ENCODE results near the gene ZBTB7B. TPM values are rescaled to one million over a fixed set of nuclear protein-coding genes. Genes with fewer than 3 reads are reported as not detected.
"Not testable (repeated sequence)": the region's sequence is repeated elsewhere in the genome, so short reads cannot be mapped to it uniquely, and the experiment has no call there.

The ZBTB7B gene
- total RNA-seq, 1 experiment from 2014 or later = 38.3 TPM

DNA sequence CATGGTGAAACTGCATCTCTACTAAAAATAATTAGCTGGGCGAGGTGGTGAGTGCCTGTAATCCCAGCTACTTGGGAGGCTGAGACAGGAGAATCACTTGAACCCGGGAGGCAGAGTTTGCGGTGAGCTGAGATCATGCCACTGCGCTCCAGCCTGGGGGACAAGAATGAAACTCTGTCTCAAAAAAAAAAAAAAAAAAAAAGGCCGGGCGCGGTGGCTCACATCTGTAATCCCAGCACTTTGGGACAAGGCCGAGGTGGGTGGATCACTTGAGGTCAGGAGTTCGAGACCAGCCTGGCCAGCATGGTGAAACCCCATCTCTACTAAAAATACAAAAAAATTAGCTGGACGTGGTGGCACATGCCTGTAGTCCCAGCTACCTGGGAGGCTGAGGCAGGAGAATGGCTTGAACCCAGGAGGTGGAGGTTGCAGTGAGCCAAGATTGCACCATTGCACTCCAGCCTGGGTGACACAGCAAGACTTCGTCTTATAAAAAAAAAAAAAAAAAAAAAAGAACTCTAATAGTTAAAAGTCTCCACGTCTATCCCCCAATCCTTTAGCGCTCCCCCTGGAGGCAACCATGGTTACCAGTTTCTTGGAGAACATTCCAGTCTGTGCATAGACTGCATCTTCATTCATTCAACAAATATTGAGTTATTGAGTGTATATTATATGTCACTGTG lies 7.2 kb upstream of the ZBTB7B start:
- peak; percentile 66 for TF ChIP-seq CTCF (conservative IDR thresholded peaks at IDR 0.05)
- no CpG with 5 or more reads among the region's 13 CpGs for WGBS (ENCODE audit: extremely low coverage, insufficient read length, low lambda C conversion rate)
- H3K4me1 ChIP-seq (ENCODE audit: insufficient read depth, low read length); H3K14ac ChIP-seq (ENCODE audit: insufficient read depth, low read length); H3K27me3 ChIP-seq (ENCODE audit: insufficient read depth, low read length); H2AFZ ChIP-seq (ENCODE audit: low read length); H2BK5ac ChIP-seq (ENCODE audit: insufficient read length, low read length); H2AK5ac ChIP-seq (ENCODE audit: insufficient read length, low read length); H3K27ac Mint-ChIP-seq; H3K27me3 Mint-ChIP-seq (ENCODE audit: low read depth); H3K18ac ChIP-seq (ENCODE audit: insufficient read length, low read depth, low read length); H2BK120ac ChIP-seq (ENCODE audit: low read depth, low read length, poor library complexity, severe bottlenecking); H3K23ac ChIP-seq (ENCODE audit: insufficient read length, low read depth, low read length); H3T11ph ChIP-seq (ENCODE audit: low read length); H3K9me3 ChIP-seq (ENCODE audit: control insufficient read depth, low read depth, low read length); H3K4me2 ChIP-seq (ENCODE audit: insufficient read depth, insufficient read length, low read length); H3K4ac ChIP-seq (ENCODE audit: low read depth, low read length); H3K79me1 ChIP-seq (ENCODE audit: insufficient read depth, low read depth, low read length, poor library complexity, severe bottlenecking); H2BK20ac ChIP-seq (ENCODE audit: low read depth, low read length, poor library complexity, severe bottlenecking); H4K5ac ChIP-seq (ENCODE audit: insufficient read length, low read depth, low read length); H3K9ac ChIP-seq (ENCODE audit: extremely low read depth, insufficient read length, low read length); H4K20me1 ChIP-seq (ENCODE audit: control insufficient read depth, insufficient read depth, insufficient read length); H3K27ac ChIP-seq (ENCODE audit: insufficient read length, low read depth, low read length); H3K4me3 Mint-ChIP-seq; H2BK12ac ChIP-seq (ENCODE audit: insufficient read length, low read depth, low read length); H3K56ac ChIP-seq (ENCODE audit: insufficient read length, low read depth, low read length); H2BK15ac ChIP-seq (ENCODE audit: low read depth, low read length); H4K8ac ChIP-seq (replicated peaks; ENCODE audit: insufficient read length, low read depth, low read length); H3K79me2 ChIP-seq (ENCODE audit: insufficient read depth, low read length); H4K91ac ChIP-seq (ENCODE audit: insufficient read length, low read depth, low read length); H3K9me3 Mint-ChIP-seq; H3K23me2 ChIP-seq (ENCODE audit: insufficient read length, low read depth, low read length, poor library complexity, severe bottlenecking): not testable (repeated sequence)
- Mint-ChIP-seq H3K4me1 (peaks cover 13 to 27% of the 10 kb centered on the region in 2 experiments), H3K36me3 (ENCODE audit: insufficient read depth in 1 of 3, low read depth in 3 of 3) (peaks cover 3 to 11% (median 8%) of the 10 kb centered on the region in 3 experiments; a peak in 5 of 7 replicates)
- peak; percentile 43 for DNase-seq
